PFSK-1 (cell line): ENCODE data around the gene HOXB1.

Experiments
- FOXP2 ChIP-seq: optimal IDR thresholded peaks from 2 replicates; pipeline ENCODE3; 2011; ENCODE audit warnings: borderline replicate concordance, control low read depth, inconsistent platforms; ENCODE audit not compliant: insufficient read depth; ENCODE audit errors: extremely low read length, extremely low read depth
- POLR2AphosphoS5 ChIP-seq: IDR thresholded peaks from 2 replicates; pipeline ENCODE4 v1.6.1; 2012; ENCODE audit warnings: low read depth, mild to moderate bottlenecking, control low read depth, low read length, moderate library complexity
- REST ChIP-seq, 2 experiments: IDR thresholded peaks; 2 replicates each; pipeline versions ENCODE4 v1.6.1 to v1.8.0; 2011 to 2012; ENCODE audit warnings: low read depth in 2 of 2, low read length in 2 of 2, control low read depth in 1 of 2, inconsistent platforms in 1 of 2, mild to moderate bottlenecking in 1 of 2, moderate library complexity in 1 of 2; ENCODE audit not compliant: insufficient read depth in 1 of 2
- SIN3A ChIP-seq: IDR thresholded peaks from 2 replicates; pipeline ENCODE4 v1.6.1; 2012; ENCODE audit warnings: mild to moderate bottlenecking, low read length, moderate library complexity, borderline replicate concordance; ENCODE audit not compliant: insufficient read depth
- TAF1 ChIP-seq: IDR thresholded peaks from 2 replicates; pipeline ENCODE4 v1.6.1; 2012; ENCODE audit warnings: low read length, control low read depth, borderline replicate concordance; ENCODE audit not compliant: insufficient read depth

Gene HOXB1

GRCh38 chr17:48567646-48568354 lies 37.0 kb upstream of the HOXB1 start:
- TF ChIP-seq TAF1 (no peak), POLR2AphosphoS5 (no peak), SIN3A (no peak), REST (IDR thresholded peaks at IDR 0.05; ENCODE audit: insufficient read depth in 1 of 2, low read depth in 2 of 2, low read length in 2 of 2) (no peak), FOXP2 (no peak)

- TF ChIP-seq FOXP2 (no peak), REST (IDR thresholded peaks at IDR 0.05; ENCODE audit: insufficient read depth in 1 of 2, low read depth in 2 of 2, low read length in 2 of 2) (no peak), SIN3A (no peak), POLR2AphosphoS5 (no peak), TAF1 (no peak)
Measured at GRCh38 chr17:48567209-48567608, 36.4 kb upstream of the HOXB1 start.

- TF ChIP-seq SIN3A (no peak), REST (IDR thresholded peaks at IDR 0.05; ENCODE audit: insufficient read depth in 1 of 2, low read depth in 2 of 2, low read length in 2 of 2) (no peak), TAF1 (no peak), POLR2AphosphoS5 (no peak), FOXP2 (no peak)
Measured at GRCh38 chr17:48566717-48567116, 35.9 kb upstream of the HOXB1 start.

- TF ChIP-seq FOXP2 (no peak), SIN3A (no peak), POLR2AphosphoS5 (no peak), REST (IDR thresholded peaks at IDR 0.05; ENCODE audit: insufficient read depth in 1 of 2, low read depth in 2 of 2, low read length in 2 of 2) (no peak), TAF1 (no peak)
Measured at GRCh38 chr17:48565925-48566710, 35.3 kb upstream of the HOXB1 start.
